GM23248 (cell line): ENCODE data around the gene ULBP1.

Source experiments
- EZH2 ChIP-seq: fragments of 200-600 bp; sonication (generic); IDR thresholded peaks from 2 replicates; pipeline ENCODE4 v1.6.1; 2018; ENCODE audit warnings: antibody characterized with exemption, mild to moderate bottlenecking; ENCODE audit not compliant: insufficient read depth, poor library complexity, severe bottlenecking
- EZH2phosphoT487 ChIP-seq: fragments of 200-600 bp; sonication (generic); IDR thresholded peaks from 2 replicates; pipeline ENCODE4 v1.6.1; 2018; ENCODE audit warnings: antibody characterized with exemption, moderate library complexity, mild to moderate bottlenecking, low read depth; ENCODE audit not compliant: insufficient read depth

DNA sequence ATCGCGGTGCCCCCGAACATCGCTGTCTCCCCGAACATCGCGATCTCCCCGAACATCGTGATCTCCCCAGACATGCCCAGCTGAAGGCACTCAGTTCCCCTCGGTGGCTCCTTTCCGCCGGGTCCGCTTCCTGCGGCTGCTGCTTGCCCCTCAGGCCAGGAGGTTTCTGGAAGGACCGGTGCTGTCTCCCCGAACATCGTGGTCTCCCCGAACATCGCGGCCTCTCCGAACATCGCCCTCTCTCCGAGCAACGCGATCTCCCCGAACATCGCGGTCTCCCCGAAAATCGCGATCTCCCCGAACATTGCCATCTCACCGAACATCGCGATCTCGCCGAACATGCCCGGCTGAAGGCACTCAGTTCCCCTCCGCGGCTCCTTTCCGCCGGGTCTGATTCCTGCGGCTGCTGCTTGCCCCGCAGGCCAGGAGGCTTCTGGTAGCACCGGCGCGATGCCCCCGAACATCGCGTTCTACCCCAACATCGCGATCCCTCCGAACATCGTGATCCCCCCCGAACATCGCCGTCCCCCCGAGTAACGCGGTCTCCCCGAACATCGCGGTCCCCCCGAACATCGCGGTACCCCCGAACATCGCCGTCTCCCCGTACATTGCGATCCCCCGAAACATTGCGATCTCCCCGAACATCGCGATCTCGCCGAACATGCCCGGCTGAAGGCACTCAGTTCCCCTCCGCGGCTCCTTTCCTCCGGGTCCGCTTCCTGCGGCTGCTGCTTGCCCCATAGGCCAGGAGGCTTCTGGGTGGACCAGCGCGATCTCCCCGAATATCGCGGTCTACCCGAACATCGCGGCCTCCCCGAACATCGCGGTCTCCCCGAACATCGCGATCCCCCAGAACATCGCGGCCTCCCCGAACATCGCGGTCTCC is 808 bp downstream of the ULBP1 start:
- peak; percentile 67; the same call in 1 of the 2 replicates for TF ChIP-seq EZH2phosphoT487
- TF ChIP-seq EZH2 = peak; percentile 92
